Stimulated activated CD8-positive, alpha-beta memory T cell treated with anti-CD3 and anti-CD28 coated beads, Interleukin-15, amount 100 ng/mL, for 4 hours (primary cell): ENCODE data around the gene ODAD3.
"Not testable (repeated sequence)": the region's sequence is repeated elsewhere in the genome, so short reads cannot be mapped to it uniquely, and the experiment has no call there.

Experiments used
- DNase-seq, 2 donors: peaks; one replicate each; pipeline ENCODE4 v3.0.0-alpha.2; 2020; ENCODE audit warnings: low read depth in 2 of 2

The ODAD3 gene

GRCh38 chr19:11435057-11435832 is at the start of gene ODAD3, which contains the start of gene PRKCSH:
TSS of gene ODAD3 (minus strand) at chr19:11435121. CDS start at chr19:11435016, 105 bp downstream.
TSS of gene PRKCSH (plus strand) at chr19:11435635. CDS start at chr19:11436118, 483 bp downstream.
- peak; percentile 96 to 97 for DNase-seq

DNA sequence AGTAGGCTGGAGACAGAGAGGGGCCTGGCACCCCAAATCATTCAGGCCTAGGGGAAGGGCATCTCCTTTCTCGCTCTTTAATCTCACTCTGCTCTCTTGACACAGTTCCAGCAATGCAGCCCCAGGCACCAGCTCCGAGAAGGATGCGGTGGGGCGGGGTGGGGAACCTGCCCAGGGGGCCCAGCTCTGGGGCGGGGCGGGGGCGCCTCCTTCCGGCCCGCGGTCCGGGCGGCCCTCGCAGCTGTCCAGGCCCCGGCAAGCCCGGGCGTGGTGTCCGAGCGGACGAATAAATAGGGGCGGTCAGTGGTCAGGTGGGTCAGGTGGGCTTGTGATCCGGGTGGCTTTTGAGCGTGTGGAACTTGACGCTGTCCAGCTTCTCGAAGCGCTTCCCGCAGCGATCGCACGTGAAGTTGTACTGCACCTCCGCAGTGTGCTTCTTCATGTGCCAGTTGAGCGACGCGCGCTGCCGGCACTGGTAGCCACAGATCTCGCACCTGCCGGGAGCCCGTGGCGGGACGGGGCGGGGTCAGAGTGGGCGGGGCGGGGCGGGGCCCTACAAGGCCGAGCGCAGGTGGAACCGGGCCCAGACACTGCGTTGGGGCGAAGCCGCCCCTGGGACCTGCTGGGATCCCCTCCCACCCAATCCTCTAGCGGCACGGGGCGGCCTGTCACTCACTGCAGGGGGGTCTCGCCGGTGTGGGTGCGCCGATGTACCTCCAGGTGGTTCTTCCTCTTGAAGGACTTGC is 48.6 kb upstream of the ODAD3 start:
- no peak for DNase-seq

GRCh38 chr19:11482384-11483050 is 47.6 kb upstream of the ODAD3 start:
- DNase-seq = peak; percentile 62 to 69

GRCh38 chr19:11481534-11482383 is 46.8 kb upstream of the ODAD3 start:
- DNase-seq = peak; percentile 31 to 49

DNA sequence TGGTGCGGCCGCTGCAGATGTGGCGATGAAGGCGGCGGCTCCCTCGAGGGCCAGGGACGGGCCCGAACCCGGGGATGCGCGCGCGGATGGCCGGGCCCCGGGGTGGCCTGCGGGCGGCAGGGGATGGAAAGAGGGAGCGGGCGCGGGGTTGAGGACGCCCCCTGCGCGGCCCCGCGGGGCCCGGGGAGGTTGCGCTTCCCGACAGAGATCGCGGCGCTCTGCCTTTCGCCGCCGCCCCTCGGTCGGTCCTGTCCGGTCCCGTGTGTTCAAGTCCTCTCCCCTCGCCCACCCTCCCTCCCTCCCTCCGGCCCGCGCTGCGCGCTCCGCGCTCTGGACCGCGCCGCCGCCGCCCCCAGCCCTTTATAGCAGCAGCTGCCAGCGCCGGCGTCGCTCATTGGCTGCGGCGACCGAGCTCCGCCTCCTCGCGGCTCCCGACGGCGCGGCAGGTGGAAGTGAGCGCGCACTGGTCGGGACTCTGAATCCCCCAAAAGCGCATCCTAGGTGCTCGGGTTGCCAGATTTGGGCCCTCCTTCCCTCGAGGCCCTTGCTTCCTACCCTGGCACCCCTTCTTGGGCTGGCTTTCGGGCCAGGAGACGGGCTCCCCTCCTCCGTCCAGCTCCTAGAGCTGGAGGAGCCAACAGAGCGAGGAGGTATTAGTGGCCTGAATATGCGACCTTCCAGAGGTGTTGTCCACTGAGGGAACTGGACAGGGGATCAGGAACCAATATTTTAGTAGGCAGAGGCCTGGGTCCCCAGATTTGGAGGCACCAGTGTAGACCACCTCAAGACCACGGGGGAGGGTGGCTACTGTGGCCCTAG is 46.0 kb upstream of the ODAD3 start, which contains the start of gene ELAVL3:
Gene ELAVL3 (minus strand): TSS at position 332 of the 819 bp plus-strand sequence. CDS start 438 bp downstream, outside the sequence.
- no peak for DNase-seq

- no peak for DNase-seq
Observed at GRCh38 chr19:11479898-11480714, 45.2 kb upstream of the ODAD3 start.

GRCh38 chr19:11479090-11479897 is 44.4 kb upstream of the ODAD3 start:
- DNase-seq = no peak

DNA sequence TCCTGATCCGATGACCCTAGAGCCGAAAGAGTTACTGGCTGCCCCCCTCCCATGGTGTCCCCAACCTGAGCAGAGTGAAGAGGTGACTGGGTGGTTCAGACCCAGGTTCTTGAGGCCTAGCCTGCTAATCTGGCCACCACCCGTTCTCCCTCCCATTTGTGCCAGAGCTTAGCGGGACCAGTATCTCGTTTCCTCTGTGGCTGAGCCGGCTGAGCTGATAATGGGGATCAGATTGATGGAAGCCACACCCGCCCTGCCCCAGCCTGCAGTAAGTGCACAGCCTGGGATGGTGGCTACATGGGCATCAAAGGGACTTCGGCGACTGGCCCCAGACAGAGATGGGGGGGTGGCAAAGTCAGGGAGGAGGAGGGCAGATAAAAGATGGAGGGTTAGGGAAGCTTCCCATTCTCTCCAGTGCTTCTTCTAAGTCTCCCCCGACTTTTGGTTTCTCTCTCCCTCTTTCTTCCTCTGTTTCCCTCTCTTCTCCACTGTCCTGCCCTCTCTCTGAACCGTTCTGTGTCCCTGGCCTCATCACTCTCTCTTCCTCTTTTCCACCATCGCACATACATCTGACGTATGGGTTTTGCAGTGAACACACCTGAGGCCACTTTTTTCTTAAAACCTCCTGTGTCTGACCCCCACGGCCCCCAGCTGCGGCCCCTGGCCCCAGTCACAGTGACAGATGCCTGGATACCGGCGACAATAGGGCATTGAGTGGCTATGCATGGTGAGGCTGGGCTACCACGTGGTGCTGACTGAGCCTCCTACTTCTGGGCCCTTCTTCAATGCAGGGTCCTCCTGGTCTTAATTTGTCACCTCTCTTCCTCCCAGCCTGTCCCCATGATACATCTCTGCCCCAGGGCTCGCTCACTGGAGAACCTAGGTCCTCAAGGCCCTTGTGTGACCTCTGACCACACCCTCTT is 43.5 kb upstream of the ODAD3 start:
- no peak for DNase-seq

- DNase-seq = no peak
Observed at GRCh38 chr19:11475861-11476260, 40.9 kb upstream of the ODAD3 start.

DNA sequence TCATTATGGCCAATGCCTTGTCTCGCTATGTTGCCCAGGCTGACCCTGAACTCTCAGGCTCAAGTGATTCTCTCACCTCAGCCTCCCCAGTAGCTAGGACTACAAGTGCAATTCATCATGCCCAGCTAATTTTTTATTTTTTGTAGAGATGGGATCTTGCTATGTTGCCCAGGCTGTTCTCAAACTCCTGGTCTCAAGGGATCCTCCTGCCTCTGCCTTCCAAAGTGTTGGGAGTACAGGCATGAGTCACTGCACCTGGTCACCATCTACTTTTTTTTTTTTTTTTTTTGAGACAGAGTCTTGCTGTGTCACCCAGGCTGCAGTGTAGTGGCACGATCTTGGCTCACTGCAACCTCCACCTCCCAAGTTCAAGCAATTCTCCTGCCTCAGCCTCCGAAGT is 40.4 kb upstream of the ODAD3 start:
- DNase-seq = not testable (repeated sequence)

GRCh38 chr19:11473725-11474124 is 38.8 kb upstream of the ODAD3 start:
- no peak for DNase-seq

DNA sequence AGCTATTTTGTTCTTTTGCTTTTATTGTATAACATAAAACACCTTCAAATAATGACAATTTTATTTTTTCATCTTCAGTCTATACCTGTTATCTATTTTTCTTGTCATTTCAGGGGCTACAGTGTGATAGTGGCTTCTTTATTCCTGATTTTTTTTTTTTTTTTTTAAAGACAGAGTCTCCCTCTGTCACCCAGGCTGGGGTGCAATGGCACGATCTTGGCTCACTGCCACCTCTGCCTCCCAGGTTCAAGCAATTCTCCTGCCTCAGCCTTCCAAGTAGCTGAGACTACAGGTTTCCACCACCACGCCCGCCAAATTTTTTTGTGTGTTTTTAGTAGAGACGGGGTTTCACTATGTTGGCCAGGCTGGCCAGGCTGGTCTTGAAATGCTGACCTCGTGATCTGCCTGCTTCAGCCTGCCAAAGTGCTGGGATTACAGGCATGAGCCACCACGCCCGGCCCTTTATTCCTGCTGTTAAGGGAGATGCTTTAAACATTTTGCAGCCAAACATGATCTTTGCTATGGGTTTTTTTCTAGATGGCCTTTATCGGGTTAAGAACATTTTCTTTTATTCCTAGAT is 33.4 kb upstream of the ODAD3 start:
- DNase-seq = not testable (repeated sequence)

GRCh38 chr19:11465600-11465999 is 30.7 kb upstream of the ODAD3 start:
- DNase-seq = no peak

- DNase-seq = no peak
Observed at GRCh38 chr19:11464333-11465265, 29.7 kb upstream of the ODAD3 start.

DNA sequence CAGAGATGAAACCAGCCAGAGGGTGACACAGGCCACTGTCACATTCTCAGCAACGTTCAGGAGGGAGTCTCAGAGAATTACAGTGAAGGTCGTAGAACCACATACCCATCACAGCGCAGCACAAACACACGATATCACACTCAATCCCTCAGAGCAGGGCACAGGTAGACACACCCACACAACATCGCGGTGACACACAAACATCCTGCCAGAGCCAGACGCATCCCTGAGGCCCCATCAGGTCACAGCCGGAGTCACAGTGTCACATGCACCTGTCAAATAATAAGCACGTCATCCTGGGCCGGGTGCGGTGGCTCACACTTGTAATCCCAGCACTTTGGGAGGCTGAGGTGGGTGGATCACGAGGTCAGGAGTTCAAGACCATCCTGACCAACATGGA is 28.5 kb upstream of the ODAD3 start:
- DNase-seq = no peak

DNA sequence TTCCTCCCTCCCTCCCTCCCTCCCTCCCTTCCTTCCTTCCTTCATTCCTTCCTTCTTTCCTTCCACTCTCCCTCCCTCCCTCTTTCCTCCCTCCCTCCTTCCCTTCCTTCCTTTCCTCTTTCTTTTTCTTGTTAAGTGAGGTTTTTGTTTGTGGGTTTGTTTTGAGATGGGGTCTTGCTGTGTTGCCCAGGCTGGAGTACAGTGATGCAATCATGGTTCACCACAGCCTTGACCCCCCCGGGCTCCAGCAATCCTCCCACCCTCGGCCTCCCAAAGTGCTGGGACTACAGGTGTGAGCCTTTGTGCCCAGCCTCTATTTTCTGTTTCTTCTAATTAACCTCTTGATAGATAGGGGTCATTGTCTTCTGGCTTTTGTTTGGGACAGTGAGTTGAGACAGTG is 26.5 kb upstream of the ODAD3 start:
- DNase-seq = no peak
